NCI-H1694 treated with DMSO at 0.1 percent for 48 hours (cell line): ENCODE measurements around the gene RELB.

Source experiments
- DNase-seq: peaks from one replicate; lab custom pipeline; 2025; lab: John Stamatoyannopoulos, UW

Gene RELB

DNA sequence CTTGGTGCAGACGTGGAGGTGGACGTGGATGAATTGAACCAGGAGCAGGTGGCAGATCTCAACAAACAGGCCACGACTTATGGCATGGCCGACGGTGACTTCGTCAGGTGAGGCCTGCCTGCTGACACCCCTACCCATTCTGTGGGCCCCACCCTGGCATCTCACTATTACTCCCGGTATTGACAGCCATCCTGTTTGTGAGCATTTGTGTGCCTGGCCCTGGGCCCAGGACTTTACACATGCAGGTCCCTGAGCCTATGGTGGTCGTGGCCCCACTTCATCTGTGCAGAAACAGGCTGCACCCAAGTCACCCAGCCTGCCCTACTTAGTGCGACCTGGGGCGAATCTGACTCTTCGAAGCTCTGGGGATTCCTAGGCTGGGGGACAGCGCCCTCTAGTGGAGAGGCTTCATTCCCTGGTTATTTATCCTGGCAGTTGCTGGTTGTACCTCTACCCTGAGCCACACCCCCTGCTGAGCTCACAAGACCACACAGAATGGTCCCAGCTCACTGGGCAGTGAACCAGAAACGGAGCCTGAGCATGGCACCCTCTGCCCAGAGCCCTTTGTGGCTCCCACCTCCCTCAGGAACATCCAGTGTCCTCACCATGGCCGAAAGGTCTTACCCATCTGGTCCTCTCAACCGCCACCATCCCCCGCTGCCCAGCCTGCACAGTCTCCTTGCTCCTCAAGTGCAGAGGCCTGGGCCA is 58.1 kb downstream of the RELB start:
- DNase-seq = peak; percentile 68

GRCh38 chr19:45061965-45062364 is 60.7 kb downstream of the RELB start:
- no peak for DNase-seq

- no peak for DNase-seq
Observed at GRCh38 chr19:45063851-45064801, 62.9 kb downstream of the RELB start.

- no peak for DNase-seq
Observed at GRCh38 chr19:45066921-45067661, 65.8 kb downstream of the RELB start.

GRCh38 chr19:45068041-45068440 is 66.8 kb downstream of the RELB start:
- DNase-seq = no peak

DNA sequence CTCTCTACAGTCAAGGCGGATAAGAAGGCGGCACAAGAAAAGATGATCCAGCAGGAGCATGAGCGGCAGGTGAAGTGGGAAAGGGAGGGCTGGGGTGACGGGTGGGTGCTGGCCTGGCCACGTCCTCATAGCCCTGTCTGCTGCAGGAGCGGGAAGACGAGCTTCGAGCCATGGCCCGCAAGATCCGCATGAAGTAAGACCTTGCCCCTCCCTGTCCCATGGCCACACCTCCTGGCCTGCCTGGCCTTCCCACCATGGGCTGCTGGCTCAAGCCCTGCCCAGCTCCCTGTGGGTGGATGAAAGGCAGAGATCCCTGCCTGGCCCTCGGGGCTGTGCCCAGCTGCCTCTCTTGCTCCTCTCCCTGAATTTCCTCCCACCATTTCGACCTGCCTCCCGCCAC is 67.8 kb downstream of the RELB start:
- no peak for DNase-seq

DNA sequence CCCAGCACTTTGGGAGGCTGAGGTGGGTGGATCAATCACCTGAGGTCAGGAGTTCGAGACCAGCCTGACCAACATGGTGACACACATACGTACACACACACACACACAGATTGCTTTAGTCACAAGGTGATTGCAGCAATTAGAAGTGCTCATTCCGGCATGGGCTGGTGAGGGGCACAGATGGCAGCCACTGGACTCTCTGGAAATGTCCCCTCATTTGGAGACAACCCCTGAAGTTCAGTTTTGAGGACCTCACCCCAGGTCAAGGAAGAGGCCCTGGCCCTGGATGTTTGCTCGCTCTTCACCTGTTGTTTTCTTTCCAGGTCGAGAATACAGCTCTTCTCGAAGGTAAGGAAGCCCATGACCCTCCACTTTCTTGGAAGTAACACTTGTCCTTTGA is 69.0 kb downstream of the RELB start:
- DNase-seq = no peak

GRCh38 chr19:45070861-45071544 is 69.7 kb downstream of the RELB start:
- DNase-seq = no peak

DNA sequence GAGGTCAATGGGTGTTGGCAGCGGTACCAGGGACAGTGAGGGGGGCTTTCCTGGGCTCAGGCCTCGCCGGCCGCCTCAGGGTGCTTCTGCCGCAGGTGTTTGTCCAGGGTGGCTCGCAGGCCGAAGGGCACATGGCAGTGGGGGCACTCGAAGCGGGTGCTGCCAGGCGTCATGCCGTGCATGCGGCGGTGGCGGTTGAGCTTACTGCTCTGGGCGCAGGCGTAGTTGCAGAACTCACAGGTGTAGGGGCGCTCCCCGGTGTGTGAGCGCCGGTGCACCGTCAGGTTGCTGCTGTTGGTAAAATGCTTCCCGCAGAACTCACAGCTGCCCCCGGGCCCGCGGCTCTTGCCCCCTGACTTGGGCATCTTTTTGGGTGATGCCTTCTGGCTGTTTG is 70.3 kb downstream of the RELB start:
- DNase-seq = no peak

GRCh38 chr19:45071969-45072790 is 70.9 kb downstream of the RELB start:
- DNase-seq = no peak

GRCh38 chr19:45074744-45075300 is 73.6 kb downstream of the RELB start:
- DNase-seq = no peak

GRCh38 chr19:45075301-45076028 is 74.2 kb downstream of the RELB start:
- no peak for DNase-seq

DNA sequence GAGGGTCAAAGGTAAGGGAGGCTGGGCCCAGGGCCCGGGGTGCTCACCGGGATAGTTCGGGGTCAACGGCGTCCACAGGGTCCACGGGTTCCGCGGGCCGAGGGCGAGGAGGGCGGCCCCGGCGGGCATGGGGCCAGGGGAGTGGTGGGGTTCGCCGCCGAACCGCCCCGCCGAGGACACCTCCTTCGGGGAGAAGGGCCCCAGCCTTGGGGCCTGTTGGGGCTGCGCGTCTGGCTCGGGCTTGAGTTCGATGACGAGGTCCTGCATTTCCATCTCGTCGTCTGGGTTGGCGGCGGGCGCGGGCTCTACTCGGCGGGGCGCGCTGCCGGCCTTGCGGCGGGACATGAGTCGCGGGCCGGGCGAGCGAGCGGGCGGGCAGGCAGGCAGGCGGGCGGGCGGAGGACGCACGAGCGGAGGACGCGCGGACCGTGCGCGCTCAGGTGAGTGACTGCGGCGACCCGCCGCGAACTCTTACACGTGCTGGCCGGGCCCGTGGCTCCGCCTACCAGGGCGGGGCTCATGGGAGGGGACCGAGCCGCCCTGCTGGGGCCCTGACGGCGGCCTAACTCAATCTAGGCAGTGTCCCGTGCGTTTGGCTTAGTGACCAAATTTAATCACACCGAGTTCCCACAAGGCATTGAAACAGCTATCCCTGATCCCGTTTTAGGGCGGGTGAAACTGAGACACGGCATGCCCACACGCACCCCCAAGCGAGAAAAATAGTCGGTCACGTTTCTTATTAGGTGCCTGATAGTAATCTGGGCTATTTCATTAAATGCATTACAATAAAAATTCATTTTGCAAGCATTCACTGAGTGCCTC is 75.0 kb downstream of the RELB start, which contains the start of gene ZNF296:
Gene ZNF296, minus strand, starts transcription at position 450 of the 822 bp plus-strand sequence. Its CDS starts 105 bp downstream, at position 345.
- DNase-seq = no peak

DNA sequence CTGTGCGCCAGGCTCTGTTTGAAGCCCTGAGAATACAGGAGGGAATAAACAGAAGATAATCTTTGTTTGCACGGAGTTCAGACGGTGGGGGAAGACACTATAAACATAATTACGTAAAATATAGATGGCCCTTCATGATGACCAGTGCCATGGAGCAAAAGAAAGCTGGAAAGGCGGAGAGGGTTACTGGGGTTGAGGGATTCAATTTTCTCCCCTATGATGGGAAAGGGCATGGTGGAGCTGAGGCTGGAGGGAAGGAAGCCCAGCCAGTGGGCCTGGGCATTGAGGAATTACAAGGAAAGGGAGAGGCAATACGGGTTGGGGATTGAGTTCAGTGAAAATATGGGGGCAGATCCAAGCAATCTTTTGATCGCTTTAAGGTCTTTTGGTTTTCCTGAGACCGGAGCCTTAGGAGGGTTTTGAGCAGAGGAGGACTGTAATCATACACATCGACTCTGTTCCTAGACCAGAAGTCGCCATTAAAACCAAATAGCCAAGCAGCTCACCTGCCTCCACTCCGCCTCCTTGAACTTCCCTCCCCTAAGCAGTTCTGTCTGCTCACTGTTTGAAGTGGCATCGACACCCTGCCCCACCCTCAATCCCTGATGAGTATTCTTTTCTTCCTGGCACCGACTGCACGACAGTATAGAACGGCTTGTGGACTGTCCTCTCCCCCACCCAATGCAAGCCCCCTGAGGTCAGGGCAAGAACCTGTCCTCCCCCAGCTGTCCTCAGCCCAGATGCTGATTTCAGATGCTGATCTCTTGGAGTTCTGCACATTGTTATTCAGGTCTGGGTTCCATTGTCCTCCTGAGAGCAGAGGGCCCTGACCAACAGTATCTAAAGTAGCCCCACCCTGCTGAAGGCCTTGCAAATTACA is 75.8 kb downstream of the RELB start:
- DNase-seq = no peak

- DNase-seq = no peak
Observed at GRCh38 chr19:45078390-45079062, 77.3 kb downstream of the RELB start.

DNA sequence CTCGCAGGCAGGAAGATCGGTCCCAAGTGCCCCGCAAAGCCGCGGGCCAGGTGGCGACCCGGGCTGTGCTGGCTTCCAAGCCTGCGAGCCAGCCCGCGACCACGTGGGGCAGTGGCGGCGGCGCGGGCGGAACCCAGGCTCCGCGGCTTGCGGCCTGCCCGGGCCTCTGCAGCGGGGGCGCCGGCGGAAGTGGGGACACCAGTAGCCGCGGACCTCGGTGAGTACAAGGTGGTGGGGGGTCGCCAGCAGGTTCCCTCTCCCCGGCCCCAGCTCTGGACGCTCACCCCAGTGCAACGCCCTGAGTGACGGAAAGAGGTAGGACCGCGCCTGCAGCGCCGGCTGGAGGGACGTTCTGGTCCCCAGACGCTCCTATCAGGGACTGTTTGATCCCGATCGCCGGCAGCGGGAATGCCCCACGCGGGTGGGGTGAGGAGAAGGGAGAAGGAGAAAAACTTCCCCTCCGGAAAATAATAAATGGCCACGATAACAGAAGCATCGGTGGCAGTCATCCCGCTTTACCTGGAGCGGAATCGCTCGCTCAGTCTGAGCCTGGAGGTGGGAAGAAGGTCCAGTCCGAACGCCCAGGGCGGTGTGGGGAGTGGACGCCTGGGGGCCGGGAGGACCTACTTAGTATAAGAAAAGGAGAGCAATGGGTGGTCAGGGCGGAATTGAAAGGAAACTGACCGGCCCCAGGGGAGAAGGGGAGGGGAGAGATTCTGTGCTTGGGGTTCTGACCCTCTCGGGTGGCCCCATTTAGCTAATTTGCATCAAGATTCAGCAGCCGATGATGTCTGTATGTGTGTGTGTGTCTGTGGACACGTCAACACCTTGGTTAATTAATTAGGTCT is 78.0 kb downstream of the RELB start, which contains the start of gene GEMIN7:
Gene GEMIN7, plus strand, starts transcription at position 198 of the 848 bp plus-strand sequence. CDS start 10,855 bp downstream, outside the sequence.
- peak; percentile 59 for DNase-seq
